Measurements from ENCODE around the gene PRELP.

DNA sequence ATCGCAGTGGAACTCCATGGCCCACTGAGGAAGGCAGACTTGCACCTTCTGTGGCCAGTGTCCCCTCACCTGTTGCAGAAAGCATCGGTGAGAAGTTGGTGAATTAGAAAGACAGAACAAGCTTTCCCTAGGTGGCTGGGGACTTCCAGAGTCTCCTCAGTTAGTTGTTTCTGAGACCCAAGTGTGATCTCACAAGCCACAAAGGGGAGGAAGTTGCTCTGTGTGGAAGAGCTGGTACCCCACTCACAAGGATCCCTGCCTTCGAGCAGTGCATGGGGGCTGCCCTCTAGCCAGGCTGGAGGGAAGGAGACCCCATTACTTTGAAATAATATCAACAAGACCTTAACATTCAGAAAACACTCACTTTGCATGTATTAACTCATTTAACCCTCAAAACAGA, 2.1 kb downstream of the PRELP start:
- TF ChIP-seq GATA2 (IDR thresholded peaks at IDR 0.05; ENCODE audit: low read depth, low read length) (no peak), GATA3 (IDR thresholded peaks at IDR 0.05; ENCODE audit: low read depth, low read length) (no peak)

Data from SH-SY5Y (cell line).